HUDEP-2 (cell line): Measurements from ENCODE around the gene DTNA.

ENCODE experiments used
- DNase-seq, 76 experiments: peaks; one replicate each; lab custom pipeline; 2025; ENCODE audit not compliant: unreplicated experiment in 76 of 76; lab: John Stamatoyannopoulos, UW

The DTNA gene

GRCh38 chr18:34760444-34760843, 50.3 kb downstream of the DTNA start:
- no peak for DNase-seq

GRCh38 chr18:34764451-34764850, 54.4 kb downstream of the DTNA start:
- DNase-seq = no peak

GRCh38 chr18:34767601-34768027, 57.5 kb downstream of the DTNA start:
- DNase-seq = no peak

GRCh38 chr18:34771958-34772357, 61.9 kb downstream of the DTNA start:
- no peak for DNase-seq

- DNase-seq = no peak
Observed at GRCh38 chr18:34772887-34773286, 62.8 kb downstream of the DTNA start.

GRCh38 chr18:34773378-34773777, 63.3 kb downstream of the DTNA start:
- DNase-seq = no peak

GRCh38 chr18:34773961-34774766, 64.1 kb downstream of the DTNA start:
- no peak for DNase-seq

- no peak for DNase-seq
Observed at GRCh38 chr18:34775461-34775860, 65.4 kb downstream of the DTNA start.

- DNase-seq = no peak
Observed at GRCh38 chr18:34779112-34779511, 69.0 kb downstream of the DTNA start.

- no peak for DNase-seq
Observed at GRCh38 chr18:34780856-34781255, 70.8 kb downstream of the DTNA start.

- DNase-seq = no peak
Observed at GRCh38 chr18:34783501-34783900, 73.4 kb downstream of the DTNA start.

GRCh38 chr18:34786162-34786741, 76.2 kb downstream of the DTNA start:
- DNase-seq = no peak

- peak in 29 of 76 experiments; percentile 2 to 45 (median 24) for DNase-seq
Observed at GRCh38 chr18:34787931-34788532, 77.9 kb downstream of the DTNA start.

- peak in 1 of 76 experiments; percentile 14 for DNase-seq
Observed at GRCh38 chr18:34789768-34790344, 79.8 kb downstream of the DTNA start.

GRCh38 chr18:34794348-34794747, 84.2 kb downstream of the DTNA start:
- no peak for DNase-seq

GRCh38 chr18:34795070-34795732, 85.1 kb downstream of the DTNA start:
- no peak for DNase-seq

- DNase-seq = no peak
Observed at GRCh38 chr18:34796035-34796657, 86.0 kb downstream of the DTNA start.

- DNase-seq = no peak
Observed at GRCh38 chr18:34799291-34799690, 89.2 kb downstream of the DTNA start.

- no peak for DNase-seq
Observed at GRCh38 chr18:34800381-34800780, 90.3 kb downstream of the DTNA start.

- no peak for DNase-seq
Observed at GRCh38 chr18:34801774-34802173, 91.7 kb downstream of the DTNA start.

- no peak for DNase-seq
Observed at GRCh38 chr18:34802959-34803358, 92.9 kb downstream of the DTNA start.
